ENCODE data around the gene MPV17L.

GRCh38 chr16:15439521-15439920 is 44.0 kb downstream of the MPV17L start:
- TF ChIP-seq CTCF (IDR thresholded peaks at IDR 0.05) (no peak), ZBTB33 (IDR thresholded peaks at IDR 0.05; ENCODE audit: borderline replicate concordance, low read depth) (no peak), GABPA (IDR thresholded peaks at IDR 0.05; ENCODE audit: low read depth) (no peak), RFX5 (IDR thresholded peaks at IDR 0.05; ENCODE audit: low read length) (no peak), CHD2 (IDR thresholded peaks at IDR 0.05; ENCODE audit: low read length, partially characterized antibody) (no peak), MAX (IDR thresholded peaks at IDR 0.05; ENCODE audit: low read depth) (no peak), REST (IDR thresholded peaks at IDR 0.05; ENCODE audit: low read depth, low read length) (no peak), EZH2phosphoT487 (IDR thresholded peaks at IDR 0.05; ENCODE audit: borderline replicate concordance, low read depth) (no peak), EP300 (IDR thresholded peaks at IDR 0.05; ENCODE audit: borderline replicate concordance in 1 of 2, low read depth in 1 of 2, low read length in 1 of 2) (no peak), POLR2AphosphoS5 (IDR thresholded peaks at IDR 0.05; ENCODE audit: low read depth, low read length) (no peak), YY1 (IDR thresholded peaks at IDR 0.05; ENCODE audit: low read depth) (no peak), FOXJ3 (CRISPR knock-in tag; IDR thresholded peaks at IDR 0.05) (no peak)

Data from SK-N-SH (cell line).